GM12873 (cell line): ENCODE results near the gene NISCH.

ENCODE experiments used
- CTCF ChIP-seq: IDR thresholded peaks from 2 replicates; pipeline ENCODE4 v1.5.1; 2012; ENCODE audit warnings: low read depth, mild to moderate bottlenecking, moderate library complexity, low read length, control low read depth; ENCODE audit not compliant: insufficient read depth; ENCODE audit errors: missing control alignments

Gene NISCH

GRCh38 chr3:52493232-52494017 is 38.0 kb downstream of the NISCH start:
- TF ChIP-seq CTCF = no peak

DNA sequence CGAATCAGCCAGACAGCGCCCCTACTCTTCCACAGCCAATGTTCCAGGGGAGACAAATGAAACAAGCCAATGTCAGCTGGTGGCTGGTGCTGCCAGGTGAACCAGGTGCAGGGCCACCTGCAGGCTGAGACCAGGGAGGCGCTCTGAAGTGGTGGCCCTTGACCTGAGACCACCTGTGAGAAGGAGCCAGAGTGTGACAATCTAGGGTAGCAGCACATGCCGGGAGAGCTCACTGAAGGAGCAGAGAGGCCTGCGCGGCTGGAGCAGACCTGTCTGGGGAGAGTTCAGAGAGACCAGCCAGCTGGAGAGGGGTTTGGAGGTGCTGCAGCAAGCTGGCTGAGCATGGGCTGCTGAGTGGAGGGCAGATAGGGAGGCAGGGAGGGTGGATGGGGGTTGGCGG is 39.0 kb downstream of the NISCH start:
- TF ChIP-seq CTCF = no peak

GRCh38 chr3:52494886-52495495 is 39.6 kb downstream of the NISCH start, which contains the start of gene STAB1:
TSS of gene STAB1 (plus strand) at chr3:52495338. CDS start at chr3:52495414, 76 bp downstream.
- no peak for TF ChIP-seq CTCF

DNA sequence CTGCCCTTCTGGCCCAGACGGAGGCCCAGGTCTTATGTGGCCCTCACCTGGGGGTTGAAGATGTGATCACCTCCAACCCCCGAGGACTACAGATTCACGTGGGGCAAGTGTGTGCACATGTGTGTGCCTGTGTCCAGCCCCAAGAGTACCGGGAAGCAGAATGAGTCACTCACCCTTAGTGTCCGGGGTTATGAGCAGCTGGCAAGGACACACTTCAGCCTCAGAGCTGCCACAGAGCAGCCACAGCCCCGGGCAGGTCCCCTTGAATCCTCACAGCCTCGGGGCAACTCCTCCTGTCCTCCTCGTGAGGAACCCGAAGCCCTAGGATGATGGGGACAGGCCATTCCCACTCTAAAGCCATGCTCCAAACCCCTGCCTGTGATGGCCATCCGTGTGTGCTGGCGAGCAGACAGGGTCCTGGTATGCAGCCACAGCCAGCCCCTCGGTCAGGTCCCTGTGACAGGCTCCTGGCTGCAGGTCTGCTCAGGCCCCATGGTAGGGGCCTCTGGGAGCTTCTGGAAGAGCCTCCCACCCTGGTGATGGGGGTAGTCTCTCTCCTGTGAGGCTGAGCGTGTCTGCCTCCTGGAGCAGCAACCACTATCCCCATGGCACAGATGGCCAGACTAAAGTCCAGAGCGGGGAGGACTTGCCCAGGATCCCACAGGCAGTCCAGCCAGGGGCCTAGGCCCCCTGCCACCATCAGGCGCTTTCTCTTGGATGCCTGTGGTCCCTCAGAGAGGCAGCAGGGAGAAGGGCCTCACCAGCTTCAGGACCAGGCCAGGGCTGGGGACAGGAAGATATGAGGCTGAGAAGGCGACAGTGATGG is 40.6 kb downstream of the NISCH start:
- no peak for TF ChIP-seq CTCF

DNA sequence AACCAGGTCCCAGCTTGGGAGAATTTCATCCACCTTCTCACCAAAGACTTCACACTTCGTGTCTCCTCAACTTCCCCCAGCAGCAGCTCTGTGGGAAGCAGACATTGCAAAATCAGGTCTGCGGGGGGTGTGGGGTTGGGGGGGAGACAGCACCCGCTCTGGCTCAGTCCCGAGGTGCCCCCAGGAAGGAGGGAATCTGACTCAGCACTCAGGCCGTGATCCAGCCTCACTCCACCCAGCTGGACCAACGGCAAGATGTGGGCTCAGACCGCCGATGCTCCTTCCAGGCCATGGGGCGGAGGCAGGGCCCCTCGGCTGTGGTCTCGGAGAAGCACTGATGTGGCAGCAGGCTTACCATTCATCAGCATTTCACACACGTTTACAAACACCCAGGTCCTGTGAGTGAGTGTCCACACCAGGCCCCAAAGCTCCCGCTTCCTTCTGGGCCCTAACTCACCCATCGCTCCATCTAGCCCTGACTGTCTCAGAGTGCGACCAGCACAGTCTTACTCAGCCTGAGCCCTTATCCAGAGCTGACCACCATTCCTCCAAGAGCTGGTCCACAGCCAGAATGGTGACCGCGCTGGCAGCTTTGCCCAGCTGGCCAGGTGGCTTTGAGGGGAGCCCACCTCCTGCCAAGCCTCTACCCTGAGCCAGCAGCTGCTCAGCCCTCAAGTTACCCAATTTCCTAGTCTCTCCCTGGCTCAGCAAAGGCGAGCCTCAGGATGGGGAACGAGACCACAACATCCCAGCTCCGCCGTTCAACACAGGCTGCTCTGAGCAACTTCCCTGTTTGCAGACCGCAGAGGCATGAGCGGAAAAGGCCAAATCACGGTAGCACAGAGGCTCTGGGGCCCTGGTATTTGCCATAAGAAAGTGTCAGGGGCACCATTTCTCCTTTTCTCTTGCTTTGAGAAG is 43.0 kb downstream of the NISCH start:
- no peak for TF ChIP-seq CTCF

DNA sequence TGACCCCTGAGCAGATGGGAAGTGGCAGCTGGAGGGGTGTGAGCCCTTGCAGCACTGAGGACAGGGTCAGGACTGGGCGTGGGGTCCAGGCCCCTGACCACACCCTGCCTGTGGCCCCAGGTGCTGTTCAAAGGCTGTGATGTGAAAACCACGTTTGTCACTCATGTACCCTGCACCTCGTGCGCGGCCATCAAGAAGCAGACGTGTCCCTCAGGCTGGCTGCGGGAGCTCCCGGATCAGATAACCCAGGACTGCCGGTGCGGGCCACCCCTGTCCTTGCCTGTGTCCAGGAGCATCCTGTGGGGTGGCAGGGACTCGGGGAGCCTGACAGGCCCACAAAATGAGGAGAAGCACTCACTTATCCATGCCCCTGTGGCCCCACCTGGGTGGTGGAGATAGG is 45.6 kb downstream of the NISCH start:
- TF ChIP-seq CTCF = no peak
